ENCODE results near the gene TBX18. TPM values are rescaled to one million over a fixed set of nuclear protein-coding genes. Genes with fewer than 3 reads are reported as not detected.

The TBX18 gene
- total and polyA plus RNA-seq, 9 of the 15 experiments (the other 6 are each of a cell fraction or from before 2014, with no cell fraction given): 4.0 to 36.1 (median 20.7) TPM

- Histone ChIP-seq H3K27ac (ENCODE audit: extremely low read depth, low read depth, low read length) (no peak overlapping the region), H3K79me2 (ENCODE audit: control insufficient read depth, insufficient read depth, low read length) (no peaks in the 10 kb centered on the region), H3K9me1 (ENCODE audit: control insufficient read depth, insufficient read depth, low read length) (no peaks in the 10 kb centered on the region), H3K27me3 (ENCODE audit: control insufficient read depth in 2 of 2, insufficient read depth in 2 of 2, low read length in 2 of 2) (no peaks in the 10 kb centered on the region), H2AFZ (ENCODE audit: low read depth, low read length) (no peak overlapping the region), H3K4me1 (replicated peaks in 1 of 2; ENCODE audit: control insufficient read depth in 2 of 2, insufficient read depth in 2 of 2, low read length in 2 of 2) (no peaks in the 10 kb centered on the region), H4K20me1 (replicated peaks; ENCODE audit: control insufficient read depth, insufficient read depth, low read length) (no peaks in the 10 kb centered on the region), H3K36me3 (ENCODE audit: control insufficient read depth, insufficient read depth, low read length) (no peaks in the 10 kb centered on the region), H3K4me2 (ENCODE audit: insufficient read depth, low read length) (no peak overlapping the region), H3K4me3 (no peak overlapping the region), H3K9ac (ENCODE audit: insufficient read depth in 1 of 2, low read depth in 2 of 2, low read length in 2 of 2) (no peak overlapping the region), H3K9me3 (replicated peaks; ENCODE audit: control insufficient read depth, insufficient read depth, low read depth, low read length) (no peaks in the 10 kb centered on the region)
- POLR2A ChIA-PET: no interaction called here
- CTCF ChIA-PET (ENCODE audit: low intra/inter-chr PET ratio): no interaction called here
- intact Hi-C loops (cut with micrococcal nuclease): no loop called here
- DNase-seq (ENCODE audit: extremely low read depth in 1 of 4, low spot score in 3 of 4) (no peak), ATAC-seq (no peak), FAIRE-seq (no peak)
- 0% methylated on average over 1 of the region's 1 CpG for WGBS (ENCODE audit: insufficient coverage, low coverage, missing lambda C conversion rate)
- TF ChIP-seq BRCA1 (IDR thresholded peaks at IDR 0.05) (no peak), BRCA1 (CRISPR knock-in tag; IDR thresholded peaks at IDR 0.05) (no peak), FOXK2 (conservative IDR thresholded peaks at IDR 0.05 in 1 of 2, IDR thresholded peaks at IDR 0.05 in 1 of 2; ENCODE audit: low read depth in 2 of 2) (no peak), FOSL1 (tag; conservative IDR thresholded peaks at IDR 0.05) (peak; percentile 70), NONO (IDR thresholded peaks at IDR 0.05; ENCODE audit: low read depth in 2 of 2, low read length in 1 of 2) (no peak)
- in situ Hi-C loops (cut with MboI): no loop called here
- BruUV-seq (replicated peaks): no TSS peak
These were observed 40.7 kb upstream of the TBX18 start for GRCh38 chr6:84805145-84805544.

GRCh38 chr6:84804720-84805119, 40.3 kb upstream of the TBX18 start:
- Histone ChIP-seq H2AFZ (ENCODE audit: low read depth, low read length) (no peak overlapping the region), H3K4me3 (no peak overlapping the region), H3K27ac (ENCODE audit: extremely low read depth, low read depth, low read length) (no peak overlapping the region), H4K20me1 (replicated peaks; ENCODE audit: control insufficient read depth, insufficient read depth, low read length) (no peaks in the 10 kb centered on the region), H3K36me3 (ENCODE audit: control insufficient read depth, insufficient read depth, low read length) (no peaks in the 10 kb centered on the region), H3K9me1 (ENCODE audit: control insufficient read depth, insufficient read depth, low read length) (no peaks in the 10 kb centered on the region), H3K4me2 (ENCODE audit: insufficient read depth, low read length) (no peak overlapping the region), H3K79me2 (ENCODE audit: control insufficient read depth, insufficient read depth, low read length) (no peaks in the 10 kb centered on the region), H3K4me1 (replicated peaks in 1 of 2; ENCODE audit: control insufficient read depth in 2 of 2, insufficient read depth in 2 of 2, low read length in 2 of 2) (no peaks in the 10 kb centered on the region), H3K9me3 (replicated peaks; ENCODE audit: control insufficient read depth, insufficient read depth, low read depth, low read length) (no peaks in the 10 kb centered on the region), H3K27me3 (ENCODE audit: control insufficient read depth in 2 of 2, insufficient read depth in 2 of 2, low read length in 2 of 2) (no peaks in the 10 kb centered on the region), H3K9ac (ENCODE audit: insufficient read depth in 1 of 2, low read depth in 2 of 2, low read length in 2 of 2) (no peak overlapping the region)
- no peak for DNase-seq (ENCODE audit: extremely low read depth in 1 of 4, low spot score in 3 of 4)
- ATAC-seq: no peak
- no peak for FAIRE-seq
- CTCF ChIA-PET (ENCODE audit: low intra/inter-chr PET ratio): no interaction called here
- in situ Hi-C loops (cut with MboI): no loop called here
- intact Hi-C loops (cut with micrococcal nuclease): no loop called here
- WGBS (ENCODE audit: insufficient coverage, low coverage, missing lambda C conversion rate): 0% methylated on average over 3 of the region's 3 CpGs
- no TSS peak for BruUV-seq (replicated peaks)
- TF ChIP-seq SETDB1 (IDR thresholded peaks at IDR 0.05; ENCODE audit: low read length) (no peak), FOSL1 (tag; conservative IDR thresholded peaks at IDR 0.05) (peak; percentile 77)
- POLR2A ChIA-PET: no interaction called here
